Panc1 (cell line): ENCODE measurements around the gene SSBP2. TPM values are rescaled to one million over a fixed set of nuclear protein-coding genes. Genes with fewer than 3 reads are reported as not detected.

ENCODE experiments used
- ATAC-seq: fragments of 200-7000 bp; cut with Tn5 transposase; 2 replicates; pipeline ENCODE4 v1.9.1; 2020; ENCODE audit warnings: mild to moderate bottlenecking, moderate library complexity
- BruUV-seq: library from RNA; stranded (reverse); fragments of 400-500 nt; replicated peaks from 2 replicates; lab custom pipeline; 2021; lab: Mats Ljungman, UMichigan
- CTCF ChIA-PET: fragments of 300-600 bp; sonication (Branson Sonifier 250); formaldehyde crosslinking; loops from one replicate; lab custom pipeline; 2022; ENCODE audit warnings: antibody characterized with exemption; lab: Charles Lee
- POLR2A ChIA-PET: fragments of 300-600 bp; sonication (Branson Sonifier 250); formaldehyde crosslinking; loops from one replicate; lab custom pipeline; 2022; ENCODE audit warnings: antibody characterized with exemption; lab: Charles Lee
- DNase-seq: peaks from one replicate; pipeline ENCODE4 v3.0.0-alpha.2; 2010; ENCODE audit warnings: low read depth, low spot score
- H3K27ac ChIP-seq: 2 replicates; pipeline ENCODE4 v1.5.1; 2011; ENCODE audit warnings: mild to moderate bottlenecking, low read length, inconsistent platforms
- H3K27me3 ChIP-seq: fragments of 200-500 bp; sonication (Bioruptor generic); 2 replicates; pipeline ENCODE4 v1.6.0; 2014; ENCODE audit warnings: low read length, inconsistent platforms; ENCODE audit not compliant: control insufficient read depth, insufficient read depth
- H3K36me3 ChIP-seq: fragments of 200-500 bp; sonication (Bioruptor generic); 2 replicates; pipeline ENCODE4 v1.5.1; 2014; ENCODE audit warnings: inconsistent platforms, mild to moderate bottlenecking, low read length, moderate library complexity; ENCODE audit not compliant: control insufficient read depth, insufficient read depth
- H3K4me1 ChIP-seq: 2 replicates; pipeline ENCODE4 v1.5.1; 2011; ENCODE audit warnings: inconsistent platforms, mild to moderate bottlenecking, low read length, moderate library complexity; ENCODE audit not compliant: control insufficient read depth, insufficient read depth
- H3K4me3 ChIP-seq, 2 experiments: 2 replicates each; pipeline ENCODE4 v1.5.1; 2011 to 2012; ENCODE audit warnings: low read depth in 2 of 2, low read length in 2 of 2, mild to moderate bottlenecking in 2 of 2, inconsistent platforms in 1 of 2, moderate library complexity in 1 of 2
- H3K9me3 ChIP-seq: fragments of 200-500 bp; sonication (Bioruptor generic); 2 replicates; pipeline ENCODE4 v1.5.1; 2014; ENCODE audit warnings: low read depth, mild to moderate bottlenecking, inconsistent platforms, low read length, moderate library complexity; ENCODE audit not compliant: control insufficient read depth, insufficient read depth
- POLR2AphosphoS5 ChIP-seq: IDR thresholded peaks from 2 replicates; pipeline ENCODE4 v1.6.1; 2012; ENCODE audit warnings: mild to moderate bottlenecking, low read depth, low read length, moderate library complexity
- SIN3A ChIP-seq: IDR thresholded peaks from 2 replicates; pipeline ENCODE4 v1.6.1; 2012; ENCODE audit warnings: low read depth, mild to moderate bottlenecking, low read length, moderate library complexity, borderline replicate concordance; ENCODE audit not compliant: insufficient read depth
- TCF7L2 ChIP-seq: IDR thresholded peaks from 2 replicates; pipeline ENCODE4 v1.6.1; 2011; ENCODE audit warnings: mild to moderate bottlenecking, low read depth, low read length, inconsistent platforms
- in situ Hi-C: cut with HindIII; loops from 2 replicates; pipeline ENCODE4 v1.10.0; 2016; ENCODE audit warnings: low sequenced_read_pairs, low pct_unique_long_range_greater_than_20kb
- intact Hi-C: fragments of 100-400 bp; cut with micrococcal nuclease; formaldehyde crosslinking; loops from one replicate; pipeline ENCODE4 v1.10.0; 2022; ENCODE audit not compliant: unreplicated experiment
- total RNA-seq: library from RNA; stranded (reverse); gene quantifications from one replicate; pipeline ENCODE4 v1.2.1, GENCODE V29; 2021; ENCODE audit not compliant: unreplicated experiment
- TF ChIP-seq, protein P1 (sequence below), 2 experiments: IDR thresholded peaks; 2 replicates each; pipeline ENCODE4 v1.6.1; 2011 to 2012; ENCODE audit warnings: low read depth in 2 of 2, control low read depth in 1 of 2, low read length in 1 of 2, mild to moderate bottlenecking in 1 of 2, moderate library complexity in 1 of 2; ENCODE audit not compliant: insufficient read depth in 1 of 2
- TF ChIP-seq, protein P2 (sequence below): fragments of 450-650 bp; IDR thresholded peaks from 2 replicates; pipeline ENCODE4 v1.5.1; 2017; ENCODE audit warnings: mild to moderate bottlenecking

Gene SSBP2
- total RNA-seq, 1 experiment from 2014 or later: 16.3 TPM

DNA sequence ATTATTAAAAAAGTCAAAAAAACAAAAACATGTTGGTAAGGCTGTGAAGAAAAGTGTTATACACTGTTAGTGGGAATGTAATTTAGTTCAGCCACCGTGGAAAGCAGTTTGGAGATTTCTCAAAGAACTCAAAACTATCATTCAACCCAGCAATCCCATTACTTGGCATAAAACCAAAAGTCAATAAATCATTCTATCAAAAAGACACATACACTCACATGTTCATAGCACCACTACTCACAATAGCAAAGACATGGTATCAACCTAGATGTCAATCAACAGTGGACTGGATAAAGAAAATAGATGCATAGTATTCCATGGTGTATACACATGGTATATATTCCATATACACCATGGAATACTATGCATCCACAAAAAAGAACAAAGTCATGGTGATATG, 208.7 kb downstream of the SSBP2 start:
- Histone ChIP-seq H3K27me3 (no peaks in the 10 kb centered on the region), H3K27ac (no peak overlapping the region), H3K36me3 (no peaks in the 10 kb centered on the region), H3K4me1 (no peaks in the 10 kb centered on the region), H3K9me3 (no peaks in the 10 kb centered on the region), H3K4me3 (no peak overlapping the region)
- CTCF ChIA-PET: no interaction called here
- intact Hi-C loops: no loop called here
- ATAC-seq: no peak
- POLR2A ChIA-PET: no interaction called here
- in situ Hi-C loops: no loop called here
- no TSS peak for BruUV-seq
- DNase-seq: no peak
- TF ChIP-seq SIN3A (no peak), TCF7L2 (no peak), POLR2AphosphoS5 (no peak)
- TF ChIP-seq, protein P1, sequence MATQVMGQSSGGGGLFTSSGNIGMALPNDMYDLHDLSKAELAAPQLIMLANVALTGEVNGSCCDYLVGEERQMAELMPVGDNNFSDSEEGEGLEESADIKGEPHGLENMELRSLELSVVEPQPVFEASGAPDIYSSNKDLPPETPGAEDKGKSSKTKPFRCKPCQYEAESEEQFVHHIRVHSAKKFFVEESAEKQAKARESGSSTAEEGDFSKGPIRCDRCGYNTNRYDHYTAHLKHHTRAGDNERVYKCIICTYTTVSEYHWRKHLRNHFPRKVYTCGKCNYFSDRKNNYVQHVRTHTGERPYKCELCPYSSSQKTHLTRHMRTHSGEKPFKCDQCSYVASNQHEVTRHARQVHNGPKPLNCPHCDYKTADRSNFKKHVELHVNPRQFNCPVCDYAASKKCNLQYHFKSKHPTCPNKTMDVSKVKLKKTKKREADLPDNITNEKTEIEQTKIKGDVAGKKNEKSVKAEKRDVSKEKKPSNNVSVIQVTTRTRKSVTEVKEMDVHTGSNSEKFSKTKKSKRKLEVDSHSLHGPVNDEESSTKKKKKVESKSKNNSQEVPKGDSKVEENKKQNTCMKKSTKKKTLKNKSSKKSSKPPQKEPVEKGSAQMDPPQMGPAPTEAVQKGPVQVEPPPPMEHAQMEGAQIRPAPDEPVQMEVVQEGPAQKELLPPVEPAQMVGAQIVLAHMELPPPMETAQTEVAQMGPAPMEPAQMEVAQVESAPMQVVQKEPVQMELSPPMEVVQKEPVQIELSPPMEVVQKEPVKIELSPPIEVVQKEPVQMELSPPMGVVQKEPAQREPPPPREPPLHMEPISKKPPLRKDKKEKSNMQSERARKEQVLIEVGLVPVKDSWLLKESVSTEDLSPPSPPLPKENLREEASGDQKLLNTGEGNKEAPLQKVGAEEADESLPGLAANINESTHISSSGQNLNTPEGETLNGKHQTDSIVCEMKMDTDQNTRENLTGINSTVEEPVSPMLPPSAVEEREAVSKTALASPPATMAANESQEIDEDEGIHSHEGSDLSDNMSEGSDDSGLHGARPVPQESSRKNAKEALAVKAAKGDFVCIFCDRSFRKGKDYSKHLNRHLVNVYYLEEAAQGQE (IDR thresholded peaks at IDR 0.05; ENCODE audit: insufficient read depth in 1 of 2, low read depth in 2 of 2, low read length in 1 of 2): no peak
- TF ChIP-seq, protein P2, sequence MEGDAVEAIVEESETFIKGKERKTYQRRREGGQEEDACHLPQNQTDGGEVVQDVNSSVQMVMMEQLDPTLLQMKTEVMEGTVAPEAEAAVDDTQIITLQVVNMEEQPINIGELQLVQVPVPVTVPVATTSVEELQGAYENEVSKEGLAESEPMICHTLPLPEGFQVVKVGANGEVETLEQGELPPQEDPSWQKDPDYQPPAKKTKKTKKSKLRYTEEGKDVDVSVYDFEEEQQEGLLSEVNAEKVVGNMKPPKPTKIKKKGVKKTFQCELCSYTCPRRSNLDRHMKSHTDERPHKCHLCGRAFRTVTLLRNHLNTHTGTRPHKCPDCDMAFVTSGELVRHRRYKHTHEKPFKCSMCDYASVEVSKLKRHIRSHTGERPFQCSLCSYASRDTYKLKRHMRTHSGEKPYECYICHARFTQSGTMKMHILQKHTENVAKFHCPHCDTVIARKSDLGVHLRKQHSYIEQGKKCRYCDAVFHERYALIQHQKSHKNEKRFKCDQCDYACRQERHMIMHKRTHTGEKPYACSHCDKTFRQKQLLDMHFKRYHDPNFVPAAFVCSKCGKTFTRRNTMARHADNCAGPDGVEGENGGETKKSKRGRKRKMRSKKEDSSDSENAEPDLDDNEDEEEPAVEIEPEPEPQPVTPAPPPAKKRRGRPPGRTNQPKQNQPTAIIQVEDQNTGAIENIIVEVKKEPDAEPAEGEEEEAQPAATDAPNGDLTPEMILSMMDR: no peak

DNA sequence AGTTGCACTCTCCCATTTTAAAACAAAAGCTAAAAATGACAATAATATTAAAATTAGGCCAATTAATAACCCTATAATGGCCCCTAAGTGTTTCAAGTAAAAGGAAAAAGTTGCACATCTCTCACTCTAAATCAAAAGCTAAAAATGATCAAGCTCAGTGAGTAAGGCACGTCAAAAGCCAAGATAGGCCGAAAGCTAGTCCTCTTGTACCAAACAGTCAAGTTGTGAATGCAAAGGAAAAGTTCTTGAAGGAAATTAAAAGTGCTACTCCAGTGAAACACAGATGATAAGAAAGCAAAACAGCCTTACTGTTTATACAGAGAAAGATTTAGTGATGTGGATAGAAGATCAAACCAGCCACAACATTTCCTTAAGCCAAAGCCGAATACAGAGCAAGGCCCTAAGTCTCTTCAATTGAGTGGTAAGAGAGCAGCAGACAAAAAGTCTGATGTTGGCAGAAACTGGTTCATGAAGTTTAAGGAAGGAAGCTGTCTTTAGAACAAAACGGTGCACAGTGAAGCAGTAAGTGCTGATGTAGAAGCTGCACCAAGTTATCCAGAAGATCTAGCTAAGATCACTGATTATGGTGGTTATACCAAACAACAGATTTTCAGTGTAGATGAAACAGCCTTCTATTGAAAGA, 212.9 kb downstream of the SSBP2 start:
- POLR2A ChIA-PET: no interaction called here

More for the DNA sequence above, 212.9 kb downstream of the SSBP2 start:
- intact Hi-C loops: no loop called here
- no TSS peak for BruUV-seq
- H3K27ac ChIP-seq: no peak overlapping the region
- CTCF ChIA-PET: no interaction called here
- in situ Hi-C loops: no loop called here
- H3K9me3 ChIP-seq: no peaks in the 10 kb centered on the region
- DNase-seq: no peak
- H3K36me3 ChIP-seq: no peaks in the 10 kb centered on the region
- TF ChIP-seq SIN3A (no peak), TCF7L2 (no peak), POLR2AphosphoS5 (no peak)
- TF ChIP-seq, protein P2: no peak
- TF ChIP-seq, protein P1 (IDR thresholded peaks at IDR 0.05; ENCODE audit: insufficient read depth in 1 of 2, low read depth in 2 of 2, low read length in 1 of 2): no peak
- no peaks in the 10 kb centered on the region for H3K4me1 ChIP-seq
- H3K27me3 ChIP-seq: no peaks in the 10 kb centered on the region
- ATAC-seq: no peak
- H3K4me3 ChIP-seq: no peak overlapping the region
